GM10847 (cell line): ENCODE measurements around the gene NT5DC3.

Experiments used
- POLR2A ChIP-seq: IDR thresholded peaks from 2 replicates; pipeline ENCODE4 v1.6.1; 2011; ENCODE audit not compliant: insufficient read length; ENCODE audit errors: extremely low read depth

NT5DC3 gene

GRCh38 chr12:103841690-103842584 is 903 bp upstream of the NT5DC3 start:
- no peak for TF ChIP-seq POLR2A

- no peak for TF ChIP-seq POLR2A
These were observed 565 bp downstream of the NT5DC3 start for GRCh38 chr12:103840462-103840875.

- TF ChIP-seq POLR2A, result no peak
These were observed 1.2 kb downstream of the NT5DC3 start for GRCh38 chr12:103839609-103840461.

- TF ChIP-seq POLR2A, result no peak
These were observed 1.9 kb downstream of the NT5DC3 start for GRCh38 chr12:103839103-103839502.

GRCh38 chr12:103838254-103838914 is 2.6 kb downstream of the NT5DC3 start:
- no peak for TF ChIP-seq POLR2A

- no peak for TF ChIP-seq POLR2A
These were observed 4.7 kb downstream of the NT5DC3 start for GRCh38 chr12:103836345-103836744.

- TF ChIP-seq POLR2A, result no peak
These were observed 6.1 kb downstream of the NT5DC3 start for GRCh38 chr12:103834942-103835341.

GRCh38 chr12:103833891-103834290 is 7.1 kb downstream of the NT5DC3 start:
- no peak for TF ChIP-seq POLR2A

GRCh38 chr12:103833095-103833775 is 7.8 kb downstream of the NT5DC3 start:
- no peak for TF ChIP-seq POLR2A

- no peak for TF ChIP-seq POLR2A
These were observed 8.7 kb downstream of the NT5DC3 start for GRCh38 chr12:103832048-103832997.

- TF ChIP-seq POLR2A, result no peak
These were observed 10.2 kb downstream of the NT5DC3 start for GRCh38 chr12:103830730-103831320.

GRCh38 chr12:103830025-103830725 is 10.9 kb downstream of the NT5DC3 start:
- no peak for TF ChIP-seq POLR2A

- TF ChIP-seq POLR2A, result no peak
These were observed 11.9 kb downstream of the NT5DC3 start for GRCh38 chr12:103829092-103829491.
